GM19193 (cell line): ENCODE data around the gene GRHL1.

ENCODE experiments used
- POLR2A ChIP-seq: IDR thresholded peaks from 4 replicates; pipeline ENCODE4 v1.6.1; 2011; ENCODE audit not compliant: insufficient read depth, insufficient read length; ENCODE audit errors: extremely low read depth

The GRHL1 gene

DNA sequence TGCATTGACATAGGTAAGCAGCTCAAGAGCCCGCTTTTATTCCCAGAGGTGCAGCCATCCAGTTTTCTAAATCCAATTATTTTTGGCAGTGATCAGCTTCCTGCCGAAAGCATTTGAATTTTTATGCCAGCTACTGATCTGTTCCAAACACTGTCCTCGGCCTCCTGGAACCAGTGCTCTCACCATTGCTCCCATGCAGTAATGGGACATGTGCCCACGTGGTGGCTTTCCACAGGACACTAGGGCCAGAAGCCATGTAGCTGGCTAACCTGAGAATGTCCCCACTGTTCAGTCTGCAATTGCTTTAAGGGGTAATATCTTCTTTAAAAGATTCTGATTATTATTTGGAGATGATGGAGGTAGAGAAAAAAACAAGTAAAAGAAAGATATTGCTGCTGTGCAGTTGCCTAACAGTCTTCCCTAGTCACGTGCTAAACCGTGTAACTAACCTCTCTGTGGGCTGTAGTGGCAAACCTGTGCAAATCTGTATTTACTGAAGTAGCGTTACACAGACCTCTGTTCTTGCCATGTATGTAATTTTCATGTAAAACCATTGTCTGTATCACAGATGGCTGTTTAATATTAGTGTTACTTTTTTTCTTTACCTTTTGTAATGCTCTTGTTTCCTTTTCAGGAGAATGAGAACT, 13.0 kb downstream of the GRHL1 start:
- TF ChIP-seq POLR2A, result no peak

DNA sequence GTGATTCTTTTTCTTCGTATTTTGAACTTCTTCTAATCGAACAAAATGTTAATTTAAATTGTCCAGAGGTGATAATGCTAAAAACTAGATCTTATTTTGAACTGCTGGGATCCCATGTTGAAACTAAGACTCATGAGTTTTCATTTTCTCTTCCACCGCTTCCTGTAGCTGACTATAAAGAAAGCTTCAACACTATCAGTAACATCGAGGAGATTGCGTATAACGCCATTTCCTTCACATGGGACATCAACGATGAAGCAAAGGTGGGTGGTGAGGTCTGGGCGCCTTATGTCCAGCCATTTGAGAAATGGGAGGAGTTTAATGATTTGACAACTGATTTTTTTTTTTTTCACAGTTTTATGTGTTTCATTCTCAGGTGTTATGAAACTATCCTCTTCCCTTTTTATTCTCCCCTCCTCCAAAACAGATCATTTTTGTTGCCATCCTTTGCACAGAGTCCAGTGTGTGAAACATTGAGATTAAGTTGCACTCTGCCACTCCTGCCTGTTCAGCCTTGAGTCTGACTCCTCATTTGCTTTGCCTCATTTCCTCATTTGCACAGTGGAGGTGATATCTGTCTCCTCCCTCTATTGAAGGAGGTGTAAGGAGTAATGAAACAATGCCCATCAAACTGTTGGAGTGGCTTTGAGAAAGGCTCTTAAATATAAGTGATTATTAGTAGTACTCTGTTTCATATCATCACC, 13.8 kb downstream of the GRHL1 start:
- no peak for TF ChIP-seq POLR2A

- TF ChIP-seq POLR2A, result no peak
These were observed 15.1 kb downstream of the GRHL1 start for GRCh38 chr2:9966491-9967022.

DNA sequence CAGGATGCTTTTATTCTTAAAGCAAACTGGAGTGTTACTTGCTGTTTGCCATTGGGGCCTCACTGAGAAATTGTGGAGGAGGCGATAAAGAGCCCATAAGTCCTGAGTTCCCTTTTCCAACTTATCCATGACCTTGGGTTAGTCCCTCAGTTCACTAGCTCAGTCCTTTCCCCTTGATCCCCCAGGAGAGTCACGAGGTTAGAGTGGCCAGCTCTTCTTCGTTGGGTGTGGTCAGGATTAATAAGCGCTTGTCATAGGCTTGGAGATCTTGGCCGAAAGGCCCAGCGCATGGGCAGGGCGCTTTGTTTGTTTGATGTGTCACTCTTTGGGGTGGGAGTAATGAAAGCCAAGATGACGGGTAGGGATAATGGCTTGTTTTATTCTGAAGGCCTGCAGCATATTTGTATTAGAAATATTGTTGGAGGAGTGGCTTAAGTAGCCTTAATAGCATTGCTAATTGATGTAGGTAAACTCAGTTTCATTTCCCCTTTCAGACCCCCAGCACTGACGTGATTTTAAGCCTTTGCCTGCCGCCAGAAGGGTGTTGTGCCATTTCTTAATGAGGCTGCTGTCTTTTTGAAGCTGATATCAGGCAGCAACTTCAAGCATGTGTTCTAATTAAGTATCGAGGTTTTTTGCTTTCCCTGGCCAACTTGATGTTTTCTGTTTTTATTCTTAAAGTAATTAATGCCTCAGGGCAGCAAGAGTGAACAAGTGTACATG, 15.7 kb downstream of the GRHL1 start:
- no peak for TF ChIP-seq POLR2A

DNA sequence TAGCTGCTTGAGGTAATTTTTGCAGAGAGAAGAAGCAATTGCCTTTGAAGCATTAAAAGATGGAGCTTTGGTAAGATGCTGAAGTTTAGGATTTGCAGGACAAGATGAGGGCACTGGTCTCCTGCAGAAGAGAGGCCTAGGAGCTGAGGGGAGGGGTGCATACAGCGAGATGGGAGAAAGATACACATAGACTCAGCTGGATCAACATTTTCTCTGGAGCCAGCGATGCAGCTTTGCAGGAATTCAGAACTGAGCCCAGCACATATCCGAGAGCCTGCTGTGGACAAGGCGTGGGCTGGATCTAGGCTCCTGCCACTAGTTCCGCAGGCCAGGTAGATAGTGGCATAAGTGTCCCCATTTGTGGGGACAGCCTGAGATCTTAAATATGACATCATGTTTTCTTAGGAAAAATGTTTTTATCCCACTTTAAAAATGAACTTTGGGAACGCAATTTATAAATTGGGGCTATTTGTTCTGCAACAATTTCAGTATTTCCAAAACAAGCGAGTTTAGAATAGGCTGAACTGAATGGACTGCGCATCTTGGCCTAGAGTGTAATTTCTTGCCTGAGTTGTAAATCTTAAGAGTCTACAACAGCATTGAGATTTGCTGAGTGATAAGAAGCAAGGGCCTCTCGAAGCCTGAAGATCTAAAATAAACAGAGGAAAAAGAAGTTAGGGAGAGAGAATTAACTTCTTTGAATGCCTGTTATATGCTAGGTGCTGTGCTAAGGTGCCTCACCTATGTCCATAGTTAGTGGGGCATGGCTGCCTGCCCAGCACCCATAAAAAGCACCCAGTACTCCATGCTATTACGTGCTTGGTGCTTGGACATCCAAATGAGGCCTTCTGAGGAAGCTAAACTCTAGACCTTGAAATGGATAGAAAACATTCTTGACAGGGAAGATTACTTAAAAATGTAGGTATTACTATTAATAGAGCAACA, 17.3 kb downstream of the GRHL1 start:
- no peak for TF ChIP-seq POLR2A

DNA sequence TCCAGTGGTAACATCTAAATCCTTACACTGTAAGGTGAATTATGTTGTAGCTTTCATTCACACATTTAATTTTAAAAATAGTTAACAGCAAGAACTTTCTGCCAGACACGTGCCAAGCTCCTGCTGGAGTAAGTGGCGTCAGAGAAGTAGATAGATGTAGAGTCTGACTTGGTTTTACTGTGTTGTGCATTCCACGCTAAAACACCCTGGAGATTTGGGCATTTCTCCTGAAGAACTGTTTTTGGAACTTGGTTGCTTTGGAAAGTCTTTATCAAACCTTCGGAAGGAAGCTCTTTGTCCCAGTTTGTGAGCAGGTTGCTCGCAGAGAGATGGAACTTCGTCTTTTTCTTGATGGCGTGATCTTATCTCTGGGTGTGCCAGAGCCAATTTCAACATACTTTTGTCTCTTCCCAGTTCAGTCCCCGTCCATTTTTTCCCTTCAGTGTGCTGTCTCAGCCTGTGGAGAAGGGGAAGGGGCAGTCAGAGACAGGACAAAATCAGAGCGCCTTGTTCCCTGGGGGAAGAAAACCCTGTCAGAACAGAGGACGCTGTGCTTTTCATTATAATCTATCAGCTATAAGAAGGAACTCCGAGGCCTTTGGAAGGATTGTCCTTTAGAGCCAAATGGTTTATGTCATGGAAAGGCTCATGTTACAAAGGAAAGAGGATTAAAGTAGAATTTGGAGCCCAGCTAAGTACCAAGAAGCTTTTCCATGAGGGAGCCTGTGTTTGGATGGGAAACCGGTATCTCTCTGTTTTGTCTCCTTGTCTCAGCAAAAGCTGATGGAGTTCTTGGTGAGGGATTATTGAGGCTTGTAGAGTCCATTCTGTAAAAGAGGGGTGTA, 18.9 kb downstream of the GRHL1 start:
- TF ChIP-seq POLR2A, result no peak

DNA sequence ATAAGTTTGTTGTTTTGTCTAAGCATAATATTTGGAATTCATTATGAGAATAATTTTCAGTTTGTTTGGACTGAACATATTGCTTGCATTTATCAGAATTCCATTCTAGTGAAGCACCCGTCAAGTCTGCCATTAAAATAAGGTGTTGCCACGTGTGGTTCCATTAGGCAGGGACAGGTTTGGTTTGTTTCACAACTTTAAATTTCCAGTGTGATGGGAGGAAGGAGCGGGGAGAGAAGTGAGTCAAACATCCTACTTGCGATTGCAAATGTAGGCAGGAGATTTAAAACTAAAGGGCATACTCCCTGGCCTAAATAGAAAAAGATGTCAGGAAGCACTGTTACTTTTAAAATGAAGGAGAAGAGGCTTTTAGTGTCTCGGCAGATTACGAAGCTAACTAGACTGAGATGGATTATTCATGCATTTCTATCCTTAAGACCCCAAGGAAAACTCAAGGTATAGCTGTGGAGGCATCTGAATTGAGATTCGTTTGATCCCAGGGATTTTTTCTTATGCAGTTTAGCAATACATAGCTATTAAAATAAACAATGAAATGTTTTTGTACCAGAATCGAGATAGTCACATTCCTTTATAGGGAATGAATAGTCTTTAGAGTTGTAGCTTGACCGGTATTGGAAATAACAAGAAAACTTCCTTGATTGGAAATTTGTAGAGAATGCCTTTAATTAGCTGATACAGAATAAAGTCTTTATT, 19.8 kb downstream of the GRHL1 start:
- no peak for TF ChIP-seq POLR2A

DNA sequence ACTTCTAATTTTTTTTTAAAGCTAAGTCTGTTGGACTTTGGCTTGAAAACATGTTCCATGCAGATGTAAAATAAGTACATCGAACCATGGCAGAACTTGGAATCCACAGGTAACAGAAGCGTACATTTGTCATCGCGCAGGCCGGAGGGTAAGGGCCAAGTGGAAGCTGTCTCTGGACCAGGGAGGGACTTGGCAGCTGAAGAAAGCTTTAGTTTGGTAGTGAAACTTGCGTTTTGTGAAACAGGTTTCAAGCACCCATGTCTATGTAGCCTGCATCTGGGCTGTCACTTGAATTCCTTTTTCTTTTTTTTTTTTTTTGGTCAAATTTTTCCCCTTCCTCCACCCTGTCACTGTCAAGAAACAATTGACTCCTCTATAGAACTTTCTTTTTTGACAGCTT, 20.4 kb downstream of the GRHL1 start:
- no peak for TF ChIP-seq POLR2A

DNA sequence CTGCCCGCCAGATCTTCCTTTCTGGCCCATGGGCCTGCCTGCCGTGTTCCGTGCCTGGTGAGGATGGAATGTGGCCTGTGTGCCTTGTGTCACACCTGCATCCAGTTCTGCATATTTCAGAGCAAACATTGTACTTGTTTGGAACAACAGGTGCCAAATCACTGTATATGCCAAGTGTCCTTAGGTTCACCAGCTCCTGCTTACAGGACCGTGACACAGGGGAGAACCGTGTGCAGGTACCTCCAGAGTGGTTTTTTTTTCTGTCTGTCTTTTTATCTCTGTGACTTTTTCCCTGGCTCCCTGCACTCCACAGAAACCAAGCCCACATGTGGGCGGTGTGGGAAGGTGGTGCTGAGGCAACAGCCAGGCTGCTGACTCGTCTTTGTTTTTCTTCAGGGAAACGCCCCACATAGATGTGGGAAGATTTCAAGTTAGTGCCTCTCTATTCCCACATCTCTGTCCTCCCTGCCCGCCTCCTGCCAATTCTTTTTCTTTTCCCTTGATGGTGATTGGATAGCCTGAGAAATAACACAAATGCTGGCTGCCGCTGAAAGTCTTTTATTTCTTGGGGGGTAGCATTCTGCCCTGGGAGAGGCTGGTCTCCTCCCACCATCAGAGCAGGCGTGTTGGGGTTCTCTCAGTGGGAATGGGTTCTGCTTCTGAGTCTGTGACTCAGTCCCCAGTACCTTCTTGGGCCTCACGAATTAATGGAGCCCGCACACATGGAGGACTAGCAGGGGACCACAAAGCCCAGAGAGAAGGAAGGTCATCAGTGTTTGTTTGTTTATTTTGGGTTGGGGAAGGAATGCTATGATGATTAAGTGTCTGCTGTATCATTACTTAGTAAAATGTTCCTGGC, 21.4 kb downstream of the GRHL1 start:
- TF ChIP-seq POLR2A, result no peak

DNA sequence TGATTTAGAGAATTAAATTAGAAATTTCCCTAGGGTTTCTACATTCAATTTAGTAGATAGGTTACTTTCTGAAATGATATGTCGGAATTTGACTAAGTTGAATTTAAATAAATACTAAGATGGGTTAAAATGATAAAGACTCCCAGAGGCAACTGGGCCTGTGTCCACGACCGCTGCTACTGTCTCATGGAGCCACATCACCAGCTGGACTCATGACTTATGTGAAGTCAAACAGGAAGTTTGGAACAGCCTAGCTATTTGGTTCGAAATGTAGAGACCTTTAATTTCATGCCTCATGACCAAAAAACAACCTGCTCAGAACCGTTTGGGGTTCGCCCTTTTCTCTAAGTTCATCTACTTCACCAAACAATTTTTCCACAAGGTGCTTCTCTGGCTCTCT, 22.2 kb downstream of the GRHL1 start:
- no peak for TF ChIP-seq POLR2A

- TF ChIP-seq POLR2A, result no peak
These were observed 22.9 kb downstream of the GRHL1 start for GRCh38 chr2:9974343-9974742.

DNA sequence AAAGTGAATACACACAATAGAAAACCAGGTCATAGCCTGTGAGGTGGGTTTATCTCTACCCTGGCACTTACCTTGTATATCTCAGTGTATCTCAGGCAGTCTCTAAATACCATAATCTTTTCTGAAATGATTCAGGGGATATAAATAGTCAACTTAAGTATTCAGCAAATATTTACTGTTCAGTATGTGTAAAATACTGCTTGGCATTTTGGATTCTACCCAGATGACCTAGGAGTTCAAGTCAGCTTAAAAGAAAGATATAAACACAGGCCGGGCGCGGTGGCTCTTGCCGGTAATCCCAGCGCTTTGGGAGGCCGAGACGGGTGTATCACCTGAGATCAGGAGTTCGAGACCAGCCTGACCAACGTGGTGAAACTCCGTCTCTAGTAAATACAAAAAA, 23.8 kb downstream of the GRHL1 start:
- TF ChIP-seq POLR2A, result no peak
